ENCODE data around the gene FHAD1. TPM values are rescaled to one million over a fixed set of nuclear protein-coding genes. Genes with fewer than 3 reads are reported as not detected.

The FHAD1 gene
- total and polyA plus RNA-seq, 9 of the 15 experiments (the other 6 are each of a cell fraction or from before 2014, with no cell fraction given): 0.32 to 2.1 (median 1.5) TPM; not detected in 1

- Histone ChIP-seq H3K27ac (ENCODE audit: extremely low read depth, low read depth, low read length) (no peak overlapping the region), H3K79me2 (ENCODE audit: control insufficient read depth, insufficient read depth, low read length) (no peaks in the 10 kb centered on the region), H3K36me3 (ENCODE audit: control insufficient read depth, insufficient read depth, low read length) (no peaks in the 10 kb centered on the region), H2AFZ (ENCODE audit: low read depth, low read length) (no peak overlapping the region), H3K9ac (ENCODE audit: insufficient read depth in 1 of 2, low read depth in 2 of 2, low read length in 2 of 2) (no peak overlapping the region), H3K9me3 (replicated peaks; ENCODE audit: control insufficient read depth, insufficient read depth, low read depth, low read length) (no peaks in the 10 kb centered on the region), H3K4me2 (ENCODE audit: insufficient read depth, low read length) (no peak overlapping the region), H3K4me3 (no peak overlapping the region), H3K4me1 (replicated peaks in 1 of 2; ENCODE audit: control insufficient read depth in 2 of 2, insufficient read depth in 2 of 2, low read length in 2 of 2) (no peaks in the 10 kb centered on the region; a peak in 1 of 5 replicates), H4K20me1 (replicated peaks; ENCODE audit: control insufficient read depth, insufficient read depth, low read length) (peaks cover 3% of the 10 kb centered on the region; the same call in 1 of the 2 replicates), H3K27me3 (ENCODE audit: control insufficient read depth in 2 of 2, insufficient read depth in 2 of 2, low read length in 2 of 2) (peaks cover 22 to 83% of the 10 kb centered on the region in 2 experiments), H3K9me1 (ENCODE audit: control insufficient read depth, insufficient read depth, low read length) (no peaks in the 10 kb centered on the region)
- BruUV-seq (replicated peaks): no TSS peak
- FAIRE-seq (no peak), ATAC-seq (no peak), DNase-seq (ENCODE audit: extremely low read depth in 1 of 4, low spot score in 3 of 4) (no peak)
- ChIA-PET POLR2A (interaction anchor here (0.6 to 0.9 kb wide), 3 partner anchors 35 to 852 kb away, joined by 3 read pairs; no protein-coding TSS in a partner anchor), CTCF (ENCODE audit: low intra/inter-chr PET ratio) (no interaction called here)
- in situ Hi-C loops (cut with MboI) (no loop called here), intact Hi-C loops (cut with micrococcal nuclease) (no loop called here)
- TF ChIP-seq HMGN3 (IDR thresholded peaks at IDR 0.05; ENCODE audit: borderline replicate concordance, extremely low read depth, insufficient read length, low read depth, low read length) (no peak), CHD7 (IDR thresholded peaks at IDR 0.05; ENCODE audit: low read depth, low read length) (no peak), VEZF1 (CRISPR knock-in tag; IDR thresholded peaks at IDR 0.05) (peak; percentile 15; the same call in 1 of the 2 replicates)
- TF ChIP-seq, protein P1, sequence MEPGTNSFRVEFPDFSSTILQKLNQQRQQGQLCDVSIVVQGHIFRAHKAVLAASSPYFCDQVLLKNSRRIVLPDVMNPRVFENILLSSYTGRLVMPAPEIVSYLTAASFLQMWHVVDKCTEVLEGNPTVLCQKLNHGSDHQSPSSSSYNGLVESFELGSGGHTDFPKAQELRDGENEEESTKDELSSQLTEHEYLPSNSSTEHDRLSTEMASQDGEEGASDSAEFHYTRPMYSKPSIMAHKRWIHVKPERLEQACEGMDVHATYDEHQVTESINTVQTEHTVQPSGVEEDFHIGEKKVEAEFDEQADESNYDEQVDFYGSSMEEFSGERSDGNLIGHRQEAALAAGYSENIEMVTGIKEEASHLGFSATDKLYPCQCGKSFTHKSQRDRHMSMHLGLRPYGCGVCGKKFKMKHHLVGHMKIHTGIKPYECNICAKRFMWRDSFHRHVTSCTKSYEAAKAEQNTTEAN (CRISPR knock-in tag; IDR thresholded peaks at IDR 0.05): no peak
- WGBS (ENCODE audit: insufficient coverage, low coverage, missing lambda C conversion rate): 3% methylated on average over 4 of the region's 4 CpGs
These were observed 45.8 kb upstream of the FHAD1 start for GRCh38 chr1:15201221-15201620.

Measured in K562 (cell line).